ENCODE results near the gene ERG28. TPM values are rescaled to one million over a fixed set of nuclear protein-coding genes. Genes with fewer than 3 reads are reported as not detected.

The ERG28 gene
- total RNA-seq, 2 donors from 2014 or later: 32.2 to 36.3 TPM

DNA sequence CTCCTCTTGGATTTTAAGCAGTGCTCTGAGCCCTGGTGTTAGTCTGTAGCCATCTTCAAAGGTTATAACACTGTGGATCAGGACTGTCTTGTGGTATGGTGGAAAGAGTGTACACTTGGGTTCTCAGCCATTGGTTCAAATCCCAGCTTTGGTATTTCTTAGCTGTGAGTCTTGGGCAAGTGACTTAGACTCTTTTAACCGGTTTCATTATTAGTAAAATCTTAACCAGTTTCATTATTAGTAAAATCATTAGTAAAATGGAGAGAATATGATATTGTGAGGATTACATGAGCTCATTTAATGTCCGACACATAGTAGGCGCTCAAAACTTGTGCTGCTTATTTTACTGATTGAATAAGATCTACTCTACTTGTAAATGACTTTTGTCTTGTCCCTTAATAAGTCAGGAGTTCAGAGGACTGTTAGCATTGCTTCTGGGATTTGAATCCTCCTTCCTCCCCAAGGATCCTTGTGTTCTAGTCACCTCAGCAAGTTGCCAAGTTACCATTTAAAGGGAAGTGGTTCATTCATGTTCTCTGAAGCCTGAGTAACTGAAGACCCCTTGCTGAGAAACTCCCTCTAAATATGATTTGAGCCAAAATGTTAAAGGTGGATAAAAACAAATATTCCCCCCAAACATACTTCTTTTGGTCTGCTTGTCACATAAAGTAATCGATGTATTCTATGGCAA is 12.8 kb upstream of the ERG28 start:
- H3K27me3 ChIP-seq (ENCODE audit: control insufficient read depth, insufficient read depth, low read length, poor library complexity, severe bottlenecking): no peaks in the 10 kb centered on the region
- Mint-ChIP-seq H3K27ac (no peak overlapping the region), H3K36me3 (ENCODE audit: low read depth) (peaks cover 43% of the 10 kb centered on the region), H3K9me3 (peaks cover 4% of the 10 kb centered on the region), H3K4me3 (no peak overlapping the region), H3K4me1 (peaks cover 6% of the 10 kb centered on the region), H3K27me3 (ENCODE audit: insufficient read depth) (no peaks in the 10 kb centered on the region)
- no peak for DNase-seq
- peaks cover 48% of the 10 kb centered on the region for H3K36me3 ChIP-seq (ENCODE audit: control insufficient read depth, insufficient read depth, low read length)
- no peak overlapping the region for H3K9ac ChIP-seq (ENCODE audit: extremely low read depth, low read length, poor library complexity, severe bottlenecking)
- H3K9me3 ChIP-seq (ENCODE audit: control insufficient read depth, low read length): no peaks in the 10 kb centered on the region
- TF ChIP-seq, protein P1, sequence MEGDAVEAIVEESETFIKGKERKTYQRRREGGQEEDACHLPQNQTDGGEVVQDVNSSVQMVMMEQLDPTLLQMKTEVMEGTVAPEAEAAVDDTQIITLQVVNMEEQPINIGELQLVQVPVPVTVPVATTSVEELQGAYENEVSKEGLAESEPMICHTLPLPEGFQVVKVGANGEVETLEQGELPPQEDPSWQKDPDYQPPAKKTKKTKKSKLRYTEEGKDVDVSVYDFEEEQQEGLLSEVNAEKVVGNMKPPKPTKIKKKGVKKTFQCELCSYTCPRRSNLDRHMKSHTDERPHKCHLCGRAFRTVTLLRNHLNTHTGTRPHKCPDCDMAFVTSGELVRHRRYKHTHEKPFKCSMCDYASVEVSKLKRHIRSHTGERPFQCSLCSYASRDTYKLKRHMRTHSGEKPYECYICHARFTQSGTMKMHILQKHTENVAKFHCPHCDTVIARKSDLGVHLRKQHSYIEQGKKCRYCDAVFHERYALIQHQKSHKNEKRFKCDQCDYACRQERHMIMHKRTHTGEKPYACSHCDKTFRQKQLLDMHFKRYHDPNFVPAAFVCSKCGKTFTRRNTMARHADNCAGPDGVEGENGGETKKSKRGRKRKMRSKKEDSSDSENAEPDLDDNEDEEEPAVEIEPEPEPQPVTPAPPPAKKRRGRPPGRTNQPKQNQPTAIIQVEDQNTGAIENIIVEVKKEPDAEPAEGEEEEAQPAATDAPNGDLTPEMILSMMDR (conservative IDR thresholded peaks at IDR 0.05): no peak
- 94 to 100% methylated on average over 2 to 3 of the region's 4 CpGs for WGBS, 2 experiments (ENCODE audit: insufficient coverage in 1 of 2, insufficient read length in 1 of 2)
- H3K27ac ChIP-seq (ENCODE audit: low read depth, low read length): no peak overlapping the region
- no peak overlapping the region for H3K4me3 ChIP-seq (ENCODE audit: low read length)
- no peaks in the 10 kb centered on the region for H3K4me1 ChIP-seq (ENCODE audit: control insufficient read depth, insufficient read depth, low read length)

DNA sequence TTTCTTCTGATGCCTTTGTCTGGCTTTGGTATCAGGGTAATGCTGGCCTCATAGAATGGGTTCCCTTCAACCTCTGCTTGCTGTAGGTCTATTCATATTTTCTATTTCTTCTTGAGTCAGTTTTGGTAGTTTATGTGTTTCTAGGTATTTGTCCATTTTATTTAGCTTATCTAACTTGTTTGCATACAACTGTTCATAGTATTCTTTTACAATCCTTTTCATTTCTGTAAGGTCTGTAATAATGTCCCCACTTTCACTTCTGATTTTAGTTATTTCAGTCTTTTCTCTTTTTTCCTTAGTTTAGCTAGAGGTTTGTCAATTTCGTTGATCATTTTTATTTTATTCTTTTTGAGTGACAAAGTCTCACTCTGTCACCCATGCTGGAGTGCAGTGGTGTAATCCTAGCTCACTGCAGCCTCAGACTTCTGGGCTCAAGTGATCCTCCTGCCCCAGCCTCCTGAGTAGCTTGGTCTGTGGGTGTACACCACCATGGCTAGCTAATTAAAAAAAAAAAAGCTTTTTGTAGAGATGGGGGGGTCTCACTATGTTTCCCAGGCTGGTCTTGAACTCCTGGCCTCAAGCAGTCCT is 12.0 kb upstream of the ERG28 start:
- TF ChIP-seq, protein P1 (conservative IDR thresholded peaks at IDR 0.05): no peak
- peaks cover 4% of the 10 kb centered on the region for H3K9me3 Mint-ChIP-seq

DNA sequence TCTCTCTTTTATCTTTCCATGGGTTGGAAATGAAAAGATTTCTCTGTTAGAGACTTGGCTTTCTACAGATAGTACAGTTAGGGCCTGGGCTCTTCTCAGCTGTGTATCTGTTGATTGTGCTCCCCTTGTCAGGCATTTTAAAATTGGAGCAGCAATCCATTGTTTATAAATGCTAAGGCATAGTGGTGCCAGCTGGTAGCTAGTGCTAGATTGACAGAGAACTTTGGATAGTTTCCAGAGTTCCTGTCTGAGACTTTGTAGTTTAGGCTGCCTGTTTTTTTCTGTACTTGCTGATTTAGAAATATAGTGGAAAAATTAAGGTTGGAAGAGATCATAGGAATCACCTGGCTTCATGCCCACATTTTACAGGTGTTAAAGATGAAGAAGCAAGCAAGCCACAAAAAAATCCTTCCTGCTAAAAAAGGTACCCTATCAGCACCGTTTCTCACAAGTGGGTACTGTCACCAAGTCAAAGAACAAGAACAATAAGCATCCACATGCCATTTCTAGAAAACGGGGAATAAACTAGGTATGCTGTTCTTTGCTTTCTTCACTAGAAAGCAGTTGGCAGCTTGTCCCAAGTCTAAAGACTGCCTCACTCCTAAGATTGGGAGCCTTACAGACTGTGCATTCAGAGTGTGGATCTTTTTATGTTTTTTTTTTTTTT is 6.6 kb upstream of the ERG28 start:
- no peak overlapping the region for H3K27ac ChIP-seq (ENCODE audit: low read depth, low read length)
- 79 to 100% methylated on average over 2 of the region's 2 CpGs for WGBS, 2 experiments (ENCODE audit: insufficient coverage in 1 of 2, insufficient read length in 1 of 2)
- no peak overlapping the region for H3K27ac Mint-ChIP-seq
- H3K4me1 Mint-ChIP-seq: no peaks in the 10 kb centered on the region
- H3K4me3 Mint-ChIP-seq: no peak overlapping the region
- H3K4me3 ChIP-seq (ENCODE audit: low read length): no peak overlapping the region
- peaks cover 63% of the 10 kb centered on the region for H3K36me3 ChIP-seq (ENCODE audit: control insufficient read depth, insufficient read depth, low read length)
- no peaks in the 10 kb centered on the region for H3K9me3 ChIP-seq (ENCODE audit: control insufficient read depth, low read length)
- DNase-seq: no peak
- H3K36me3 Mint-ChIP-seq (ENCODE audit: low read depth): peaks cover 40% of the 10 kb centered on the region
- H3K27me3 ChIP-seq (ENCODE audit: control insufficient read depth, insufficient read depth, low read length, poor library complexity, severe bottlenecking): no peaks in the 10 kb centered on the region
- H3K27me3 Mint-ChIP-seq (ENCODE audit: insufficient read depth): no peaks in the 10 kb centered on the region
- TF ChIP-seq, protein P1 (conservative IDR thresholded peaks at IDR 0.05): no peak
- H3K4me1 ChIP-seq (ENCODE audit: control insufficient read depth, insufficient read depth, low read length): no peaks in the 10 kb centered on the region
- H3K9me3 Mint-ChIP-seq: no peaks in the 10 kb centered on the region
- no peak overlapping the region for H3K9ac ChIP-seq (ENCODE audit: extremely low read depth, low read length, poor library complexity, severe bottlenecking)

More for the DNA sequence above, 12.0 kb upstream of the ERG28 start:
- no peak overlapping the region for H3K27ac Mint-ChIP-seq
- 87% methylated on average over 1 of the region's 1 CpG; no CpG with 5 or more reads in 1 of the 2 experiments for WGBS, 2 experiments (ENCODE audit: insufficient coverage in 1 of 2, insufficient read length in 1 of 2)
- peaks cover 6% of the 10 kb centered on the region for H3K4me1 Mint-ChIP-seq
- peaks cover 40% of the 10 kb centered on the region for H3K36me3 Mint-ChIP-seq (ENCODE audit: low read depth)
- Histone ChIP-seq H3K4me3 (ENCODE audit: low read length) (no peak overlapping the region), H3K9ac (ENCODE audit: extremely low read depth, low read length, poor library complexity, severe bottlenecking) (no peak overlapping the region), H3K27me3 (ENCODE audit: control insufficient read depth, insufficient read depth, low read length, poor library complexity, severe bottlenecking) (no peaks in the 10 kb centered on the region), H3K36me3 (ENCODE audit: control insufficient read depth, insufficient read depth, low read length) (peaks cover 49% of the 10 kb centered on the region), H3K4me1 (ENCODE audit: control insufficient read depth, insufficient read depth, low read length) (no peaks in the 10 kb centered on the region), H3K9me3 (ENCODE audit: control insufficient read depth, low read length) (no peaks in the 10 kb centered on the region), H3K27ac (ENCODE audit: low read depth, low read length) (no peak overlapping the region)
- DNase-seq: no peak
- no peak overlapping the region for H3K4me3 Mint-ChIP-seq
- H3K27me3 Mint-ChIP-seq (ENCODE audit: insufficient read depth): no peaks in the 10 kb centered on the region
